Measurements from ENCODE around the gene ZFAND3. TPM values are rescaled to one million over a fixed set of nuclear protein-coding genes. Genes with fewer than 3 reads are reported as not detected.

ZFAND3 gene
- total RNA-seq, 2 donors from 2014 or later = 61.1 to 83.6 TPM

DNA sequence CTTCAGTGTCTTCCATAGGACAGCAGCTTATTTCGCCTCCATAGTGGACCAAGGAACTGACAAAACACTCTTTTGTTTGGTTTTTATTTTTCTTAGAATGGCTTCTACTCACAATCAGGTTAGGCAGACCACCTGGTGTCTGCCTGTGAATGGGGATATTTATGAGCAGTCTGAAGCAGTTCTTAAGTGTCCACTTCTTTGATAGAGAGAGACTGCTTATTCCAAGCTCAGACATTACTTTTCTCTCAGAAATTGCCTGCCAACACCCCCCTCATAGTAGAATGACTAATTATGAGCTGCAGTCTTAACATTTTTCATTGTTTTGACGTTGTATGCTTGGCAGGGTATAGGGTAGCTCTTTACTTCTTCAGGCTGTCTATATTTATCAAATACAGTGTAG lies 174.7 kb downstream of the ZFAND3 start:
- DNase-seq = no peak
- peak in 1 of 2 donors; percentile 68 for ATAC-seq
- intact Hi-C loops (cut with DNase I) = no loop called here

DNA sequence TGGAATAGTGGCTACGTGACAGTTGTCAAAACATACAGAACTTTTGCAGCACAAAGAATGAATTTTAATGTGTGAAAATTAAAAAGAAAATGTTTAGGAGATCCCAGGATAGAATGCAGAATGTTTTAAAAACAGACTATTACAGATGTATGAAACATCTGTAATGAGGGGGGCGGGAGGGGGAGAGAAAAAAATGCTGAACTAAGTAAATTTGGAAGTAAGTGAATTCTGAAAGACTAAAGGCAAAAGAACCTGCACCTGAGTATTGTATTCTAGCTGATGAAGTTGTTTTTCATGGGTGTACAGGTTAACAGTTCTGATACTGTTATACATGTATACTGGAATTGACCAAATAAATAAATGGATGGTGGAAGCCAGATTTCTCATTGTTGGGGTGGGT lies 178.8 kb downstream of the ZFAND3 start:
- ATAC-seq = no peak
- no peak for DNase-seq
- intact Hi-C loops (cut with DNase I) = no loop called here

DNA sequence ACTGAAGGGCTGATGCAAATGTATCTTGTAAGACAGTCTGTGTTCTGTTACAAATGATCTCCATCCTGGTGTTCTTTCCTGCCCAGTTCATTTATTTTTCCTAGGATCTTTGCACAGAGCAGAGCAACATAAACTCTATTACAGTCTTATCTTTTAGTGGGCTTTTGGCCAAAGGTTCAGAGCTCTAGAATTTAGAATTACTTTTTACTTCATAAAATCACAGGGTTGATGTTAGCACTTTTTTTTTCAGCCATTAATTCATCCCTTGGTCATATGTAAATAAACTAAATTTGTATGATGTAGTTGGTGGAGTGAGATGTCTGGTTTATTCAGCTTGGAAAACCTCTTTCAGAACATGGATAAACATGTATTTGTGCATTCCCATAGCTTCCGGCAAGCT lies 181.9 kb downstream of the ZFAND3 start:
- DNase-seq (no peak), ATAC-seq (no peak)
- intact Hi-C loops (cut with DNase I) = loop anchor here in 1 of 2 donors (10.0 kb wide), 1 partner anchor 297 kb away; no protein-coding TSS in a partner anchor

DNA sequence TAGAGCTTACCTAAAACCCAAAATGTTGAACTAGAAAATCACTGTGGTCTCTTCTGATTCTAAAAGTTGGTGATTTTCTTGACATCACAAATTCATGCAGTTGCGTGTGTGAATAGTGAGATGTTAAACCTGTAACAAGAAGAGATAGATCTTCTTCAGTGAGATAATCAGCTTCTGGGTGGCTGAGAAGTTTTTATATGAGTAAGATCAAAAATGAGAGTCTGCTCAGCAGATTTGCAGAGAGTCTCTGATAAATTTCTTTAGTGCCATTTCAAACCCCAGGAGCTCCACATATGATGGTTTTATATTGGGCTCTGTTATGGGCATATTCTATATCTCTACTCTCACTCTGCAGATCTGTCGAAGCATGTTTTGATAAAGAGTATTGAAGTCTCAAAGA lies 185.4 kb downstream of the ZFAND3 start:
- no peak for ATAC-seq
- intact Hi-C loops (cut with DNase I) = loop anchor here (5.0 to 10.0 kb wide), 2 partner anchors 213 to 300 kb away; no protein-coding TSS in a partner anchor

DNA sequence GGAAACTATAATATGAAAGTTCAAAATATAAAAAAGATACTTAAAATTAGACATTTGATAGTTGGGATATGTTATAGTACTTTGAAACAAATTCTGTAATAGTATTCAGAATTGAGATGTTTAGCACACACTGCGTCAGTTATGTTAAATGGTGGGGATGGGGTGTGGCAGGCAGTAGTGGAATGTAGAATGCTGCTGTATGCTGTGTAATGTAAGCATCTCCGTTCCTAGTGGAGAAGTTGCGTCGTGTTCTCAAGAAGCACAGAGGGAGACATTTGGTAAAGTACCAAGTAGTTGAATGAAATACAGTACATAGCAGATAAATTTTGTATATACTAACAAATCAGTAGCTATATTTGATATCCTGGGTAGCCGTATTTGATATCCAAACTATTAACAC lies 192.4 kb downstream of the ZFAND3 start:
- DNase-seq (no peak), ATAC-seq (no peak)
- intact Hi-C loops (cut with DNase I) = loop anchor here in 1 of 2 donors (10.0 kb wide), 1 partner anchor 637 kb away; no protein-coding TSS in a partner anchor

More for the DNA sequence above, 185.4 kb downstream of the ZFAND3 start:
- no peak for DNase-seq

DNA sequence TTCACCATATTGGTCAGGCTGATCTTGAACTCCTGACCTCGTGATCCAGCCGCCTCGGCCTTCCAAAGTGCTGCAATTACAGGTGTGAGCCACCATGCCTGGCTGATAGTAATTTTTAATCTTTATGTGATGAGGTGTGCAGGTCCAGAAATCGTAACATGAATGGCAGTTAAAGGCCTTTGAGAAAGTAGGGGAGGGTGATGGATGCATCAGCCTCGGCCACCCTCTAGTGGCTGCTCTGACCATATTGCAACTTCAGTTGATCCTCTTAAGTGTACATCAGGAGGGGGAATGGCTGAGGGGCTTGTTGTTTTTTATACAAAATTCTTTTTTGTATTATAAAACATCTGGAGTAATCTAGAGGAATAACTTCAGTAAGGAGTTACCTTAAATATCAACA lies 193.0 kb downstream of the ZFAND3 start:
- peak in 1 of 2 donors; percentile 51 for ATAC-seq
- DNase-seq = no peak
- intact Hi-C loops (cut with DNase I) = loop anchor here in 1 of 2 donors (10.0 kb wide), 1 partner anchor 638 kb away; no protein-coding TSS in a partner anchor

DNA sequence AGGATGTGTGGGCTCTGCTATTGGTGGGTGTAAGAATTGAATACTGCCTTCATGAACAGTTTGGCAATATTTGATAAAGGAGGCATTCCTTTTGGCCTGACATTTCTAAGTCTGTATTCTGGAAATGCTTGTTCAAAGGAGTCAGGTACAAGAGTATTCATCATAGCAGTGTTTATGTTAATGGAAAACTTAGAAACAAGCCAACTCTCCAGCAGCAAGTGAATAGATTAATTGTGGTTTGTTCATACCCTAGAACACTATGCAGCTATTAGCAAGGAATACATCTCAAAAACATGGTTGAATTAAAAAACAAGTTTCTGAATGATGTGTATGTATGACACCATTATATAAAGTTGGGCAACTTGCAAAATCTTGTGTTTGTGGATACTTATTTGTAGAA lies 195.8 kb downstream of the ZFAND3 start:
- no peak for ATAC-seq
- intact Hi-C loops (cut with DNase I) = loop anchor here in 1 of 2 donors (10.0 kb wide), 1 partner anchor 641 kb away; no protein-coding TSS in a partner anchor
- DNase-seq = no peak

DNA sequence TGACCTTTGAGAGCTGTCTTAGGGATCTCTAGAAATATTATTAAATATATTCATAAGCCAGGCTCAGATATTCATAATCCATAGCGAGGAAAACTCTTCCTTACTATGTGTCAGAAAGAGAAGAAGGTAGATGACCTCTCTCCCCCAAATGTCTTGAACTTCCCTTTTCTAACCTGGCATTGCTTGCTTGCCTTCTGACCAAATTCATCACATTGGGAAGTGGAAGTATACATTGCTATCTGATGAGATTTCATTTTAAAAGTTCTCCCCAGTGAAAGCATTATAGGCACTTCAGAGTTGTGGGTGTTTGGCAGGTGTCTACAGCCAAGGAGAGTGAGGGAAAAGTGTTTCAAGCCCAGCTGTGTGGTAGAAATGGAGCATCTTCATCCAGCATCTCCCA lies 197.3 kb downstream of the ZFAND3 start:
- DNase-seq = no peak
- intact Hi-C loops (cut with DNase I) = loop anchor here in 1 of 2 donors (10.0 kb wide), 1 partner anchor 642 kb away; no protein-coding TSS in a partner anchor
- no peak for ATAC-seq

DNA sequence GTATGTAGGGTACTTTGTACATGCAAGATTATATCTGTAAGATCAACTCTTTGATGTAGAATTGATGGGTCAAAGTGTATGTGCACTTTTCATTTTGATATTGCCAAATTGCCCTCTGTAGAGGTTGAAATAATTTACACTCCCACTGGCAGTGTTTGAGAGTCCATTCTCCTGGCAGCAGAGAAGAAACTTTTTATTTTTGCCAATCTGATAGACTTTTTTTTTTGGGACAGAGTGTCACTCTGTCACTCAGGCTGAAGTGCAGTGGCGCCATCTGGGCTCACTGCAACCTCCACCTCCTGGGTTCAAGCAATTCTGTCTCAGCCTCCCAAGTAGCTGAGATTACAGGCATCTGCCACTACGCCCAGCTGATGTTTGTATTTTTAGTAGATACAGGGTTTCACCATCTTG lies 199.2 kb downstream of the ZFAND3 start:
- ATAC-seq (no peak), DNase-seq (no peak)
- intact Hi-C loops (cut with DNase I) = loop anchor here in 1 of 2 donors (10.0 kb wide), 1 partner anchor 644 kb away; no protein-coding TSS in a partner anchor

DNA sequence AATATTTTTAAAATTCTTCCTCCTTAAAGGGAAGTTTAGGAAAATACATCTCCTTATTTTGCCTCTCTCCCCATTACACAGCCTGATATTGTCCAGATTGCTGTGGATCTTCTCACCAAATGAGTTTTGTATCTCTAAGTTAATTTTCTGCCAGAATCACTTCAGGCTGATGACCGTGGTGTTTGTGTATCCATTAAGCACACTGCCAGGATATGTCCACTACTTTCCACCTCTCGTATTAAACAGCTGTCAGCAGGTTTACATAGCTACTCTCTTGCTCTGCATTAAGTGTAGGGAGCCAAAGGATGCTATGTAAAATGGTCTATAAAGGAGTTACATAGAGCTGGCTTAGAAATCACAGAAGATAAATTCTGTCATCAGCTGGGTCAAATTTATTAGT lies 201.1 kb downstream of the ZFAND3 start:
- no peak for ATAC-seq
- intact Hi-C loops (cut with DNase I) = no loop called here

DNA sequence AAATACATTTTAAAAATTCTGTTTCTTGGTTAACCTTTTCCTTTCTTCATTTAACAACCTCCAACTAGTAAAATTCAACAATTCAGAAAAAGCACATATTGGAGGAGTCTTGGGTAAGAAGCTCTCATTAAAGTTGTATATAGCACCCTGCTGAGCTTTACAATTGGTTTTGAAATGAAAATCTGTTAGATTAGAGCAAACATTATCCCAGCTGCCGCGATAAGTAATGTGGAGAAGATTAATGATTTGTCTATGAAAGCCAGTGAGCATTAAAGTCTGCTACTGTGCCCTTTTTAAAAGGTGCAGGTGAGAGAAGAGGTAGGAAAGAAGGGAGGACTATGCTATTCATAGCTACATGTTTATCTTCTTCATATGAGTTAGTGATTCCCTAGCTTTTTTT lies 201.5 kb downstream of the ZFAND3 start:
- no peak for DNase-seq
- intact Hi-C loops (cut with DNase I) = no loop called here
- no peak for ATAC-seq

More for the DNA sequence above, 201.1 kb downstream of the ZFAND3 start:
- no peak for DNase-seq

DNA sequence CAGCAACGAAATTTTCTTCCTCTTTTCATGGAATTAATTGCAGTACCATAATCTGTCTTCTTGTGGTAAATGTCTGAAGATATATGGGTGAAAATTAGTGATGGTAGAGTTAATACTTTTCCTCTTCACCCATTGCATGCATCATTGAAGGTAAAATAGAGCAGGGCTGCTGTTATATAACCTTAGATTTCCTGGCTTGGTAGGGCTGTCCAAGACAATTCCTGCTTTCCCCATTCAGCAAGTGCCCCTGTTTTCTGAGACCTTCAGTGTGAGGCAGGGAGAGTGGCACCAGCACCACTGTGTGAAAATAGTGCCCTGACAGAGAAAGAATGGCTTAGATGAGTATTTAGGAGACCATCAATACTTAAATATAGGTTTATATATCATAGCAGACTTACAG lies 202.0 kb downstream of the ZFAND3 start:
- ATAC-seq (no peak), DNase-seq (no peak)
- intact Hi-C loops (cut with DNase I) = no loop called here

DNA sequence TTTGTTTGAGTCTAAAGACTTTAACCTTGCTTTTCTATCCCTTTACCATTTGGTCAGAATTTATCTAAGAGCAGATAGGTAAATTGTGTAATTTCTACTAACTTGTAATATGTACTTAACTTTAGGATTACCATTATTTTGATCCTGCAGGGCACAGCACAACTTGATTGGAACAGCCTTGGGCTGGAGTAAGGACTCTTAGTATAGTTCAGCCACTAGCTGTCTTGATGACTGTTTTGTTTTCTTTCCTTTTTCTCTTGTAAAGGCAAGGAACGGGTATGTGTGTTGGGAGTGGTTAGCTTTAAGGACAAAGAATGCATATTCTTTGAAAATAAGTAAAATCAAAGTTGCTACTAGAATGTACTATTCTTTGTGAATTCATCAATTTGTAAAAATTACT lies 203.2 kb downstream of the ZFAND3 start:
- intact Hi-C loops (cut with DNase I) = no loop called here
- DNase-seq (no peak), ATAC-seq (no peak)

DNA sequence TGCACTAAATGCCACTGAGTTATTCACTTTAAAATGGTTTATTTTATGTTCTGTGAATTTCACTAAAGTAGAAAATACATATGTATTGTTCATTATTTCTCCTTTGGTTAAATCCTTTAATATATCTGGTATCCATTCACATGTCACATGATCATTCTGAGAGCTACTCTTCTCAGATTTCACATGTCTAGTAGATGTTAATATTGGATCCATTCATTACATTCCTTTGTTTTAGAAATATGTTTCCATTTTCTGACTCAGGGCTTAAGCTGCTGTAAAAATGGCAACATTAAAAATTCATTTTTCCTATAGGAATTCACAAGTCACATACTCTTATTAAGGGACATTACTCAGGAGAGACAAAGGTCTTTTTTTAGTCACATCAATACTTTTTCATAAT lies 205.4 kb downstream of the ZFAND3 start:
- ATAC-seq = no peak
- intact Hi-C loops (cut with DNase I) = no loop called here
- DNase-seq = no peak

DNA sequence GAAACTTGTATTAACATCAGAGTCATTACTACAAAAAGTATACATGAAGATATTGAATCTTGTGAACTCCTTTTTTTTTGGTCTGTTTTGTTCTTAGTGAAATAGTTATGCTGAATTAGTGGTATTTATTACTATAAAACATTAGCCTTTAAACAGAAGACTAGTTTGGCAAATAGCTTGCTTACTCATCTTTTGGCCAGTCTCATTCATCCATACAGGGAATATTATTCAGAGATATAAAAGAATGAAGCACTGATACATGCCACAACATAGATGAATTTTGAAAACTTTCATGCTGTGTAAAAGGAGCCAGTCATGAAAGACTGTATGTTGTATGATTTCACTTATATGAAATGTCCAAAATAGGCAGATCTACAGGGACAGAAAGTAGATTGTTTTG lies 205.9 kb downstream of the ZFAND3 start:
- ATAC-seq (no peak), DNase-seq (no peak)
- intact Hi-C loops (cut with DNase I) = no loop called here

DNA sequence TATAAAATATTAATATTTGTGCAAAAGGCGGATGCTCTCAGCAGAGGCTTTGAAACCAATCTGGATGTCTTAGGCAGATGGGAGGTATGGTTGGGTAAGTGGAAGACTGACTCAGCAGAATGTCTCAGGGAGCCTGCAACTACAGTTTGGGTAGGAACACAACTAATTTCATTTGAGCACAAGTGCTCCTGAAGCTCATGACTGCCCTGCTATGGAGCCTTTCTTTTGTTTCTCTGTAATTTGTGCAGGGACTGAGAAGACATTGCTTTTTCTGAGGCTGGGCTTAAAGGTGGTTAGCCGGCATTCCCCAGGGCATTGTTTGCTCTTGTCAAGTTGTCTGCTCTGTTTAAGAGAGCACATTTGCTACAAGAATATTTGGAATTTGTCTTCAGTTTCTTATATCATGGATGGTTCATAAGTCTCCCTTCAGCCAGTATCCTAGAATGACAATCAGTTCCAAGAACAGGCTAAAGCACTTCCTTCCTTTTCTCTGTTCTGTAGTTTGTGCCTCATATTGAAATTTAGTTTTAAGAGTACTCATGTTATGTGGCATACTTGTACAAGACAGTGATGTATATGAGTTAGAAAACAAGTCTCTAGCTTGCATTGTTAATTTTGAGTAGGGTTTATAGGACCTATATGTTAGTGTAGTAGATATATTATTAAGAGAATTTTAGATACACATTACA lies 208.3 kb downstream of the ZFAND3 start:
- intact Hi-C loops (cut with DNase I) = no loop called here
- DNase-seq (no peak), ATAC-seq (no peak)

DNA sequence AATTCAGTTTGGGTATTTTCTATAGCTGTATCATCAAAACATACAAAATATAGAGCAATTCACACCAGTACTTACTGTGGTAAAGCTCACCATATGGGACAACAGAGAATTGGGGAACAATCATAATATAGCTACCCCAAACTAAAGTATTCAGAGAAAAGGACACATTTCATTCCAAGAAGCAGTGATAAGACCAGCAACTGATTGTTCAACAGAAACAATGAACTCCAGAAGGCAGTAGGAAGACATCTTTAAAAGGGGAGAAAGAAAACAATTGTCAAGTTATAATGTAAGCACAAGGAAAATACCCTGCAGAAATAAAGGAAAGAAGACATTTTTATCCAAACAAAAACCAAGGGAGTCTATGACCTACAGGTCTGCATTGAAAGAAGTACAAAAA lies 210.9 kb downstream of the ZFAND3 start:
- ATAC-seq (no peak), DNase-seq (no peak)
- intact Hi-C loops (cut with DNase I) = no loop called here

DNA sequence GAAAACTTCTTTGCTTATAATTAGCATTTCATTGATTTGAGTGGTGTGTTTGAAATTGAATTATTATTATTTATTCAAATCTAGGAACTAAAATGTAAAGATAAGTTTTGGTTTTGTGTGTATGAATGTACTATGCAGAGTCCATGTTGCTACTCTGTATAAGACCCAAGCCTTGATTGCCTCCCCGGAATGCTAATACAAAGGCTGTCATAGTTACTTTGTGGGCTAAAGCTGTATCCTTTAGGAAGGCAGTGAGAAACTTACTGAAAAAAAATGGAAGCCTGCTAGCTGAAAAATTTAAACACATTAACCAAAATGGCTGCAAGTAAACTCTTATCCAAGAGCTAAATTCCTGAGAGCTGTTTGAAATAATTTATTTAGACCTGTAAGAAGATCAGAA lies 213.3 kb downstream of the ZFAND3 start:
- ATAC-seq = no peak
- DNase-seq = no peak
- intact Hi-C loops (cut with DNase I) = no loop called here

DNA sequence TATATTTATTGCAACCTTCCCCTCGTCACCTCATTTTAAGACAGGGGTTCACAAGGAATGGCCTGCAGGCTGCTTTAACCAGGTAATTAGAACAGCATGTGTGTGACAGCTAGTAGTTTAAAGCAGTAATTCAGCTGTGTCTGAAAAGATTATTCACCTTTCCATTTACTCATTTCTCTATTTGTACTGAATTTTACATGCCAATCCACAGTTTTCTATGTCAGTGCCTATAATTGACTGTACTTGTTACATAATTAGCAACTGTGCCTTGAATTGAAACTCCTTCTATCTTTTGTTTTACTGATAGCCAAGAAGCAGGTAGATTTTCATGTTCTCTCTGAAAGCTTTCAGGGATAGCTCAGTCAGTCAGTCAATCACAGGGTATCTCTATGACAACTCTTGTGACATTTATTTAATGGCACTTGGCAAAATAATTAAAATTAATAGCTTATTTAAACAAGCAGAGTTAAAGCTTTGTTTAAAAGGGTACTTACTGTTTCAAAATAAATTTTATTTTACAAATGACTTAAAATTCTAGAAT lies 214.0 kb downstream of the ZFAND3 start:
- ATAC-seq = no peak
- intact Hi-C loops (cut with DNase I) = no loop called here
- DNase-seq = no peak

DNA sequence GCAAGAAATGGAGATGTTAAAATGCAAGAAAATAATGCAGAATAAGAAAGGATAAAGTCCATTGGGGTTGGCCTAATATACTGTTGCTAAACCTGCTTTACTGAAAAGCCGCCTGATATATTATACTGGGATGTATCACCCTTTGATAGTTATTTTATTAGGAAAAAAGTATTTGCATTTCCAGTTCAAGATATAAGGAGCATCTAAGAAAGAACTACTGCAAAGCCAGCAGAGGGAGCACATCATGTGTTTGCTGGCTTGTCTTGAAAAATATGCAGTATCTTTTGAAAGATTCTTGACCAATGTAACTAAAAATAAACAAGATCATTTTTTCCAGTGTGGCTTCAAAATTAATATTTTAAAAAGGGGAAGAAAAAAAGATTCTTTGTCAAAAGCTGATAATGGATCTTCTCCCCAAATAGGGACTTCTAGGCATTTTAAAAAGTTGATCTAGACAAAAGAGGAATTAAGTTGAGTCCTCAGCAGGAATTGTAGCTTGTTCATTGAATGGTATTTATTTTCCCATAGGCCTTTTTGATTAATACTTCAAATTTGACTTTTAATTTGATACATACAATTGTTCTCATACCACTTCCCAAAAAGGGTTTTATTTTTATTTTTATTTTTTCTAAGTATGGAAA lies 214.9 kb downstream of the ZFAND3 start:
- DNase-seq (no peak), ATAC-seq (no peak)
- intact Hi-C loops (cut with DNase I) = no loop called here

Data from left cardiac atrium (tissue), 4 donors.